ENCODE results near the gene ZGPAT.

DNA sequence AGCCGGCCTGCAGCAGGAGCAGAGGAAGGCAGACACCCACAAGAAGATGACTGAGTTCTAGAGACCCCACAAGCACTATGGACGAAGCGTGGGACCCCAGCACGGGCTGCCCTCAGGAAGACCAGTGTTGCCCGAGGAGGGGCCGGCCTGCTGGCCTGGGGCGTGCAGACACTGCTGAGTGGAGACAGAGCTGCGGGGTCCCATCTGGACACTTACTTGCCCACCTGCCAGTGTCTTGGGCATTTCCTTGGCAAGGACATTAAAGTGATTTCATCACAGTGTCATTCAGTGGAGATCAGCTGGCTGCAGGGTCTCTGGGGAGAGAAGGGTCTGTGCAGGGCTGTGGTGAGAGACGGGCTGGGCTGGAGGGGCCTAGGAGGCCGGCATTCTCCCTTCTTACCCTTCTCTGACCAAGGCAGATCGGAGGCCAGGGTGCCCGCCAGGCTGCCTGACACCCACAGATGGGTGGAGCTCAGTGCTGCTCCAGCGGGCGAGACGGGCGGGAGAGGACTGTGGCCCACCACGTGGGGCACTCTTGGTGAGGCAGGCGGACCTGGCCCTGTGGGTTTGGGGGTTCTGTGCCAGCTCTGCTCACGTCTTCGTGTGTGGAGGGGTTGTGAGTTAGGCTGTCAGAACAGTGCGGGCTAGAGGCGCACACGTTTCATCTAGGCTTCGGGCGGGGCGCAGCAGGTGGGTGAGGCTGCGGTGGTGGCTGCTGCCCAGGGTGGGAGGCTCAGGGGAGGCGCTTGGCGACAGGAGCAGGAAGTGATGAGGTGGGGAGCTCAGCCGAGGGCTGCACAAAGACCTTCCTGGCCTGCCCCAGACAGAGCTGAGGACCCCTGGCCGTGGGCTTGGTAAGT lies 28.2 kb downstream of the ZGPAT start, which contains the start of gene LIME1:
- no peak for TF ChIP-seq REST (IDR thresholded peaks at IDR 0.05; ENCODE audit: borderline replicate concordance)
- TF ChIP-seq POLR2AphosphoS5 (IDR thresholded peaks at IDR 0.05): no peak
- TF ChIP-seq, protein P1, sequence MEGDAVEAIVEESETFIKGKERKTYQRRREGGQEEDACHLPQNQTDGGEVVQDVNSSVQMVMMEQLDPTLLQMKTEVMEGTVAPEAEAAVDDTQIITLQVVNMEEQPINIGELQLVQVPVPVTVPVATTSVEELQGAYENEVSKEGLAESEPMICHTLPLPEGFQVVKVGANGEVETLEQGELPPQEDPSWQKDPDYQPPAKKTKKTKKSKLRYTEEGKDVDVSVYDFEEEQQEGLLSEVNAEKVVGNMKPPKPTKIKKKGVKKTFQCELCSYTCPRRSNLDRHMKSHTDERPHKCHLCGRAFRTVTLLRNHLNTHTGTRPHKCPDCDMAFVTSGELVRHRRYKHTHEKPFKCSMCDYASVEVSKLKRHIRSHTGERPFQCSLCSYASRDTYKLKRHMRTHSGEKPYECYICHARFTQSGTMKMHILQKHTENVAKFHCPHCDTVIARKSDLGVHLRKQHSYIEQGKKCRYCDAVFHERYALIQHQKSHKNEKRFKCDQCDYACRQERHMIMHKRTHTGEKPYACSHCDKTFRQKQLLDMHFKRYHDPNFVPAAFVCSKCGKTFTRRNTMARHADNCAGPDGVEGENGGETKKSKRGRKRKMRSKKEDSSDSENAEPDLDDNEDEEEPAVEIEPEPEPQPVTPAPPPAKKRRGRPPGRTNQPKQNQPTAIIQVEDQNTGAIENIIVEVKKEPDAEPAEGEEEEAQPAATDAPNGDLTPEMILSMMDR (IDR thresholded peaks at IDR 0.05; ENCODE audit: poor library complexity, severe bottlenecking): no peak
- TF ChIP-seq EZH2 (IDR thresholded peaks at IDR 0.05; ENCODE audit: borderline replicate concordance, insufficient read depth, low read length, poor library complexity, severe bottlenecking): no peak
- no peak for TF ChIP-seq TAF1 (IDR thresholded peaks at IDR 0.05; ENCODE audit: low read depth)
- no peak for TF ChIP-seq MXI1 (conservative IDR thresholded peaks at IDR 0.05; ENCODE audit: poor library complexity, severe bottlenecking)
- no peak for TF ChIP-seq EP300 (conservative IDR thresholded peaks at IDR 0.05; ENCODE audit: poor library complexity, severe bottlenecking)
- TF ChIP-seq SMC3 (conservative IDR thresholded peaks at IDR 0.05; ENCODE audit: poor library complexity): no peak
- no peak for TF ChIP-seq RAD21 (conservative IDR thresholded peaks at IDR 0.05)
